ENCODE data around the gene PCLAF.
"Not testable (repeated sequence)": the region's sequence is repeated elsewhere in the genome, so short reads cannot be mapped to it uniquely, and the experiment has no call there.

PCLAF gene, protein sequence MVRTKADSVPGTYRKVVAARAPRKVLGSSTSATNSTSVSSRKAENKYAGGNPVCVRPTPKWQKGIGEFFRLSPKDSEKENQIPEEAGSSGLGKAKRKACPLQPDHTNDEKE

DNA sequence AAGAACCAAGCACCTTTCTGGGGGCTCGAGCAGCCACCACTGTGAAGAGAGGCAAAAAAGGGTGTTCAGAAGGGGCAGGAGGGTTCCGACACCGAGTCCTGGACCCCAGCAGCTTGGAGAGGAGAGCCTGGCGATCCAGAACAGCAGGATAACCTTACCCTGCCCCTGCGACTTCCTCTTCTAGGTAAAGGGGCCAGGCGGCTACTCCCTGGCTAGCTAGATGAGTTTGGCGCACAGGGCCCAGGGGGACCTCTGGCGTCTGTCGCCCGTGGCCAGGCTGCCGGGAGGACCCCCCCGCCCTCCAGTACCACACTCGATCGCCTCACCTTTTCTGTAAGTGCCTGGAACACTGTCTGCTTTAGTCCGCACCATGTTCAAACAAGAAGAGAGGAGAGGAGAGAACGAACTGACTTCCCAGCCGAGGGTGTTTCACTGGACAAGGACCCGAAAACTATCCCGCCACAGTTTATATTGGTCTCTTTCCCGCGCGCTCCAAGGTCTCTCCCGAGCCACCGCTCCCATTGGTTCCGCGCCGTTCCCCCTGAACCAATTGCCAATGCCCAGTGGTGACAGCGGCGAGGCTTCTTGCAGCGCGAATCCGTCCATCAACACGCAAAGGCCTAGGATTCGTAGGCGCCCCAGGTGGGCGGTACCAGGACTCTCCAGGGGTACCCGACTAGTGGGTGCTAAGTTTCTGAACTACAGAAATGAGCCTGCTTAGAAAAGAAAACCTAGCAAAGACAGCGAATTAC lies at the start of gene PCLAF:
Gene PCLAF, minus strand, starts transcription at position 442 of the 752 bp plus-strand sequence. Its CDS starts 70 bp downstream, at position 372.
- DNase-seq: peak; percentile 98 to 99

DNA sequence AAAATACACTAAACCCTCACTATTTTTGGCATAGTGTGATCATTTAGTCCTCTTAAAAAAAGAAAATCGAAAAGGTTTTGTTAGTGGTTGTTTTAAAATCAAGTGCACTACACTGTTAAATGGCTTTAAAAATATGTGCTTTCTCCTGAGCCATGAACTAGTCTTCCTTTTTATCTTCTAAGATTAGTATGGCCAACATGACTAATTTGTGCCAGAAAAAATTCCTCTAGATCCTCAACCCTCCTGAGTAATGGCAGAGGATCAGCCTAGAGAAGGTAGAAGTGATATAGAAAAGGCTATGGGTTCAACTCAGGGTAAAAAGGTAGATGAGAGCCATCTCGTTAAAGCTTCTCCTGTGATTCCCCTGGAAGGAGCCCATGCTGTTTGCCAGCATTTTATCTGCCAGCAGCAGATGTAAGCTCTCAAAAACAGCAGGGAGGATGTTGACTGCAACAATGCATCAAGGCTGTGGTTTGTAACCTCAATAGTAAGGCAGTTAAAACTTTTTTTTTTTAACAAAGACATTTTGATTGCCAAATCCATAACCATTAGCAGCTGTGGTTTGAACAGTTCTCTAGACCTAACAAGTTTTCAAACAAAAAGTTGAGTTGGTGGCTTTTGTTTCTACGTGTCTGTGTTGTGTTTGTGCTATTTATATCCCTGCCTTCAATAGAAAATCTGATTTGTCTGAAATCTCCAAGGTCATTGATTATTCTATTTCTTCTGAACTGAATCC lies 48.9 kb upstream of the PCLAF start:
- peak; percentile 80 to 83 for DNase-seq

DNA sequence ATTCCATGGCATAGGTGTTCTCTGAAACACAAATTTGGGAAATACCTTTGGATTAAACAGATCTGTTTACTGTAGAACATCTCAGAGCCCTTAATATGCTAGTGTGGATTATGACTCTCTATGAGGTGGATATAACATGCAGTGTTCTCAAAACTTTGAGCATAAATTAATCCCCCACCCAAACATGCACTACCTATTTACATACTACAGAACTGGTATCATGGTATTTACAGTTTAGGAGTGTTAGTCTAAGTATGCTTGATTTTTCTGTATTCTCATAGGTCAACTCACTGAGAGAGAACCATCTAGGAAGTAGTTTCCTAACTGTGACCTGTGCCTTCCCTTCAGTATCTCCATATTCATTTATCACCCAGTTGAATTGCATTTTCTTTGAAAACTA lies 48.2 kb upstream of the PCLAF start:
- DNase-seq: no peak

DNA sequence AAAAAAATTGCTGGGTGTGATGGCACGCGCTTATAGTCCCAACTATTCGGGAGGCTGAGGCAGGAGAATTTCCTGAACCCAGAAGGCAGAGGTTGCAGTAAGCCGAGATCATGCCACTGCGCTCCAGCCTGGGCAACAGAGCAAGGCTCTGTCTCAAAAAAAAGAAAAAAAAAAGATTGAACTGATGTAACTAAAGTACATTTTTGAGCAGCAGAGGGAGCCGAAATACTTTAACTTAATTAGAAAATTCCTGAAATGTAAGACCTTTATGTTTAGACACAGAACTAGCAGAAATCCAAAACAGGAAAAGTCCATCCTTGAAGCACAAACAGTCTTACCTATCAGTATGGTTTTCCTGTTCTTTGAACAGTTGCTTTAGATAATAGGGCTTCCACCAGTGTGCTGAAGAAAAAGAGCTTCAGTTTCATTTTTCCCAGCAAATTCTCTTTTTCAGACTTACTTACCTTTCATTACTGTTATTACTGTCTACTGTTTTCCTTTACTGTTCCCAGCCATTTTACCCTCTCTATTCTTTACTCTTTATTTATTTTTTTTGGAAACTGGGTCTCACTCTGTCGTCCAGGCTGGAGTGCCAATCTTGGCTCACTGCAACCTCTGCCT lies 45.7 kb upstream of the PCLAF start:
- DNase-seq: peak; percentile 24 to 63

DNA sequence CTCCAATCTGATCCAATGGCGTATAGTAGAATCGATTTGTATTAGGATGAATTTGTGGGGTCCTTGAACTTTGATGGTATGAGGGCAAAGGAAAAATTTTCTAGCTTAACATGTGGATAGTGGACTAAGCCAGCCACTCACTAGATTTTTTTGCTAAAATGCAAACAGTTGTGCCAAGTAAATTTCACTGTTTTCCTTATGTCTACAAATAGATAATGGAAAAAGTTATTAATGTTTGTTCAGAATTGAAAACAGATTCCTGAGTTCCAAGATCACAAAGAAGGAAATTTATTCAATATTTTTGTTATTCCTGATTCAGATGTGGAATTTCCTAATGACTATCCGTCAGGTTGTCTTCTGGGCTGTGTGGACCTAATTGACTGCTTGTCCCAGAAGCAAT lies 44.0 kb upstream of the PCLAF start:
- no peak for DNase-seq

DNA sequence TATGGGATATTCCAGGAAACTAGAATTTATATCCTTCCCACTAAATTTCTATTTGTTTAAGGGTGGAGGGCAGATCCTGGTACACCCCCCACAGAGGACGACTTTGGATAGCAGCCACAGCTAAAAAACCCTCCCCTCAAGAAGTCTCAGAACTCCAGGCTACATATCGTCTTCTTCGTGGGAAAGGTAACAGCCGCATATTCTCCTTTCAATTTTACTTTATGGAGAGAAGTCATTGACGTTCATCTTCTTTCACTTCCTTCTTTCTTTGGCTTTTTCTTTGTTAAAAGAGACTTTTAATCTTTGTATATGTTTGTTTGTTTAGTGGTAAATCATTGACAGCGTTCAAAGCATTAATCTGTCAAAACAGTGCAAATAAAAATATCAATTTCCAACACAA lies 42.7 kb upstream of the PCLAF start:
- no peak for DNase-seq

DNA sequence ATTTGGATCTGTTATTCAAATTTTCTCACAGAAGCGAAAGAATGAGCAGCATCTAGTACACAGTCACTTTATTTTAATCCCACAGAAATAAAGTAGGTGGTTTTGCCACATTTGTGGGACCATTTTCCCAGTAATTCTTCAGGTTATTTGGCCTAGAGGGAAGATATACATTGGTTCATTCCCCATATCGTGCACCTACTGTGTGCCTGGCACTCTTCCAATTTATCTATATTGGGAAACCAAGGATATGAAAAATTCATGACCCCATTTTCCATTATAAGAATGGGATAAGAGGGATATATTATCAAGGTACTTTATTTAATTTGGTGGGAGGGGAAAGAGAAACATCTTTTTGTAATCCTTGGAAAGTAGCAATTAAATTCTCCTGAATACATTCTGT lies 41.5 kb upstream of the PCLAF start:
- no peak for DNase-seq

- no peak for DNase-seq
Observed at GRCh38 chr15:64412216-64412615, 31.0 kb upstream of the PCLAF start.

DNA sequence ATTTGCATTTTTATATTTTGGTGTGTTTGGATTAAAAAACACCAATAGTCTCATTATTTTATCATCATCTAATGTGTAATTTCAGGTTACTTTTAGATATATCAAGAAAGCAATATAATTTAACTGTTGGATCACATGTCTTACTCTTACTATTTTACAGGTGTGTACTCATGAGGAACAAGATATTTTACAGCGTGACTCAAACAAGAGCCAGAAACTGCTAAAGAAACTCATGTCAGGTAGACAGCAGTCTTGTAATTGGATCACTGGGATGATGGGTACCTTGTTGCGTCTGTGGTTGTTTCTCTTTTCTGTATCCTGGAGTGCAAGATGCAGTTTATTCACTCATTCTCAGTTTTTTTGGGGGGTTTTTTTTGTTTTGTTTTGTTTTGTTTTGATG lies 19.3 kb upstream of the PCLAF start:
- DNase-seq: no peak

GRCh38 chr15:64398575-64398974 lies 17.3 kb upstream of the PCLAF start:
- no peak for DNase-seq

DNA sequence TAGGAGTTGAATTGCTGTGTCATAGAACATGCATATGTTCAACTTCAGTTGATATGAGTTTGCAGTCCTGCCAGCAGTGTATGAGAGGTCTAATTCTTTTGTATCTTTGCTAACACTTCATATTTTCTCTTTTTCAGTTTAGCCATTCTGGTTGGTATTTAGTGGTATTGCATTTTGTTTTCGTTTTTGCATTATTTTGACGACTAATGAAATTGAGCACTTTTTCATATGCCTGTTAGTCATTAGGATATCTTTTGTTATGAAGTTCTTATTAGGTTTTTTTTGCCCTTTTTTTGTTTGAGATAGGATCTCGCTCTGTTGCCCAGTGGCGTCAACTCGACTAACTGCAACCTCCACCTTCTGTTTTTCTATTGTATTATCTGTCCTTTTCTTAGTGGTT lies 15.5 kb upstream of the PCLAF start:
- no peak for DNase-seq

DNA sequence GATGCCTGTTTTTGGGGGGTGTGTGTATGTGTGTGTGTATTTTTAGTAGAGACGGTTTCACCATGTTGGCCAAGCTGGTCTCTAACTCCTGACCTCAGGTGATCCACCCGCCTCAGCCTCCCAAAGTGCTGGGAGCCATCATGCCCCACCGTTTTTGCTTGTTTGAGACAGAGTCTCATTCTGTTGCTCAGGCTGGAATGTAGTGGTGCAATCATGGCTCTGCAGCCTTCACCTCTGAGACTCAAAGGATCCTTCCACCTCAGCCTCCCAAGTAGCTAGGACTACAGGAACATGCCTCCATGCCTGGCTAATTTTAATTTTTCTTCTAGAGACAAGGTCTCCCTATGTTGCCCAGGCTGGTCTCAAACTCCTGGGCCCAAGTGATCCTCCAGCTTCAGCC lies 11.2 kb upstream of the PCLAF start:
- DNase-seq: not testable (repeated sequence)

GRCh38 chr15:64389036-64389435 lies 7.8 kb upstream of the PCLAF start:
- no peak for DNase-seq

GRCh38 chr15:64387562-64388168 lies 6.4 kb upstream of the PCLAF start, which contains the start of gene TRIP4:
TRIP4 (plus strand) TSS chr15:64387836; CDS start chr15:64387864, 28 bp downstream.
- peak; percentile 98 for DNase-seq

DNA sequence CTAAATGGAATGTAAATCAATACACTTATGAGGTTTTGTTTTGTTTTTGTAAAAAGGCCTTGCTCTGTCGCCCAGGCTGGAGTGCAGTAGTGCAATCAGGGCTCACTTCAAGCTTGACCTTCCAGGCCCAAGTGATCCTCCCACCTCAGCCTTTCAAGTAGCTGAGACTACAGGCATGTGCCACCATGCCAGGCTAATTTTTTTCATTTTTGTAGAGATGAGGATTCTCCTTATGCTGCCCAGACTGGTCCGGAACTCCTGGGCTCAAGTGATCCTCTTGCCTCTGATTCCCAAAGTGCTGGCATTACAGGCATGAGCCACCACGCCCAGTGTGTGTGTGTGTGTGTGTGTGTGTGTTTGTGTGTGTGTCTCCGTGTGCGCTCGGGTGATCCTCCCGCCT lies 5.0 kb upstream of the PCLAF start:
- no peak for DNase-seq

GRCh38 chr15:64383760-64384159 lies 2.5 kb upstream of the PCLAF start:
- no peak for DNase-seq

DNA sequence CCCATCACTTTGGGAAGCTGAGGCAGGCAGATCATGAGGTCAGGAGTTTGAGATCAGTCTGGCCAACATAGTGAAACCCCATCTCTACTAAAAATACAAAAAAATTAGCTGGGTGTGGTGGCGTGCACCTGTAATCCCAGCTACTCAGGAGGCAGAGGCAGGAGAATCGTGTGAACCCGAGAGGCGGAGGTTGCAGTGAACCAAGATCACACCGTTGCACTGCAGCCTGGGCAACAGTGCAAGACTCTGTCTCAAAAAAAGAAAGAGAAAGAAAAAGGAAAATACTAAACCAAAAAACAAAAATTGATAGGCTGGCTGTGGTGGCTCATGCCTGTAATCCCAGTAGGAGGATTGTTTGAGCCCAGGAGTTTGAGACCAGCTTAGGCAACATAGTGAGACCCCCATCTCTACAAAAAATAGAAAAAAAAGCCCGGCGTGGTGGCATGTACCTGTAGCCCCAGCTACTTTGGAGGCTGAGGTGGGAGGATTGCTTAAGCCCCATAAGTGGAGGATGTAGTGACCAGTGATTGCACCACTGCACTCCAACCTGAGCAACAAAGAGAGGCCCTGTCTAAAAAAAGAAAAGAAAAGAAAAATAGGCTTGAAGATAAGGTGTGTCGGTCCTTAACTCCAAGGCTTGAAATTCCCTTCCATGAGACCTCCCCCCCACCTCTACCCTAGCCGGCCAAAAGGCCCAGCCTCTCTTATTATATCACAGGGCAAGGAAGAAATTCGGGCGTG lies 941 bp downstream of the PCLAF start:
- DNase-seq: not testable (repeated sequence)

GRCh38 chr15:64379216-64379960 lies 1.9 kb downstream of the PCLAF start:
- DNase-seq: no peak

- DNase-seq: no peak
Observed at GRCh38 chr15:64373360-64373759, 7.9 kb downstream of the PCLAF start.

DNA sequence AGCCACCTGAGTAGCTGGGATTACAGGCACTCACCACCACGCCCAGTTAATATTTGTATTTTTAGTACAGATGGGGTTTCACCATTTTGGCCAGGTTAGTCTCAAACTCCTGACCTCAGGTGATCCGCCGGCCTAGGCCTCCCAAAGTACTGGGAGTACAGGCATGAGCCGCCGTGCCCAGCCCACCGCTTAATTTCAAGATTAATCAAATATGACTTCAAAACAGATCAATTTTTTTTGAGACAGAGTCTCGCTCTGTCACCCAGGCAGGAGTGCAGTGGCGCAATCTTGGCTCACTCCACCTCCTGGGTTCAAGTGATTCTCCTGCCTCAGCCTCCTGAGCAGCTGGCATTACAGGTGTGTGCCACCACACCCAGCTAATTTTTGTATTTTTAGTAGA lies 9.9 kb downstream of the PCLAF start:
- DNase-seq: not testable (repeated sequence)

DNA sequence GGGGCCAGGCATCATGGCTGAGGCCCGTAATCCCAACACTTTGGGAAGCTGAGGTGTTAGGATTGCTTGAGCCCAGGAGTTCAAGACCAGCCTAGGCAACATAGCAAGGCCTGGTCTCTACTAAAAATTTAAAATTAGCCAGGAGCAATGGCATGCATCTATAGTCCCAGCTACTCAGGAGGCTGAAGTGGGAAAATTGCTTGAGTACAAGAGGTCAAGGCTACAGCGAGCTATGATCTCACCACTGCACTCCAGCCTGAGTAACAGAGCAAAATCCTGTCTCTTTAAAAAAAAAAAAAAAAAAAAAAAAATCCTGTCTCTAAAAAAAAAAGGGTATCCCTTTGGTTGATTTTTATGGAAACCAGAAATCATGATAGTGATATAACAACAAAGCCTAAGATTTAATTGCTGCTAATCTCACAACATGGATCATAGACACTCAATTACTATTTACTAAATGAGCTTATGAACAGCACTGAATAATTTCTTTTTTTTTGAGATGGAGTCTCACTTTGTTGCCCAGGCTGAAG lies 12.1 kb downstream of the PCLAF start:
- no peak for DNase-seq

Data from Kasumi-1 (cell line).